IPS DF 6.9 (cell line): ENCODE results near the gene GAS7.

ENCODE experiments used
- DNase-seq: peaks from one replicate; pipeline ENCODE4 v3.0.0-alpha.2; 2013; ENCODE audit warnings: low read depth, low spot score
- H3K27ac ChIP-seq: one replicate; pipeline ENCODE4 v1.5.1; 2013; ENCODE audit warnings: low read length, control low read depth
- H3K27me3 ChIP-seq: 2 replicates; pipeline ENCODE4 v1.6.1; 2013; ENCODE audit warnings: mild to moderate bottlenecking, low read length; ENCODE audit not compliant: control insufficient read depth, insufficient read depth
- H3K36me3 ChIP-seq: 2 replicates; pipeline ENCODE4 v1.6.1; 2013; ENCODE audit warnings: low read length; ENCODE audit not compliant: control insufficient read depth, insufficient read depth
- H3K4me1 ChIP-seq: 2 replicates; pipeline ENCODE4 v1.6.1; 2013; ENCODE audit warnings: low read length; ENCODE audit not compliant: control insufficient read depth, insufficient read depth
- H3K4me3 ChIP-seq: 2 replicates; pipeline ENCODE4 v1.5.1; 2013; ENCODE audit warnings: mild to moderate bottlenecking, low read length
- H3K9me3 ChIP-seq: 2 replicates; pipeline ENCODE4 v1.6.1; 2013; ENCODE audit warnings: low read length, inconsistent platforms; ENCODE audit not compliant: control insufficient read depth, insufficient read depth
- WGBS: extraction: QIAGEN DNeasy Blood & Tissue Kit; methylation state at CpG from one replicate; pipeline ENCODE4 v1.1.7; 2013; ENCODE audit warnings: mixed read lengths, missing lambda C conversion rate; ENCODE audit not compliant: insufficient read length, insufficient coverage; 5-methylcytosine and 5-hydroxymethylcytosine counted together

Gene GAS7

DNA sequence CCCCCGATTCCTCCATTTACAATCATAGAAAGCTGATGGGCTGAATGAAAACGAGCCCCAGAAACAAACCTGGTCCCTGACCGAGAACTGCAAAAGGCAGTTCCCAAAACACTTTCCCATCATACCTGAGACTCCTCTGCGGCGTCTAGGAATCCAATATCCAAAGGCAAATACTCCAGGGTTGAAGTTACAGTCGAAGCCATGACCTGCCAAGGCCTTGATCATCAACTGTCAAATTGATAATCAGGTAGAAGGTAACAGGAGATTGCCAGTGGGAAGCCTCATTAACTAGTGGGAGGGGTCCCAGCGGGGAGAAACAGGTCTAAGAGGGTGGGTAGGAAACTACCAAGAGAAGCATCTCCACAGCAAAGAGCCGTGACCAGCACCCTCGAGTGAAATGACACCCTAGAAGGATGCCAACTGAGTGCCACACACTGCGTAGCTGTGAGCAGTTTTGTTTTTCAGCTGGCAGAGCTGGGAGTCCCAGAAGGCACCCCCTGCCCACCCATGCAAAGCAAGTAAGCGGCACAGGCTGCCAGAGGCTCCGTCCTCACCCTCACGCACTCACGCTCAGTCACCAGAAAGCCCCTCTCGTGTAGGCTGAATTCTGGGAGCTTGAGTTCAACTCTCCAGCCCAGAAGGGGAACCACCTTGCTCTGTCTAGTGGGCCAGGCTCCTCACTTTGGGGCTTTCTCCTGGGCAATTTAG, 146.1 kb downstream of the GAS7 start:
- DNase-seq: no peak
- Histone ChIP-seq H3K36me3 (no peaks in the 10 kb centered on the region), H3K4me3 (no peak overlapping the region), H3K4me1 (no peaks in the 10 kb centered on the region), H3K9me3 (no peaks in the 10 kb centered on the region), H3K27ac (no peak overlapping the region), H3K27me3 (no peaks in the 10 kb centered on the region)
- WGBS: no CpG with 5 or more reads among the region's 15 CpGs

- no peak overlapping the region for H3K27ac ChIP-seq
- no peaks in the 10 kb centered on the region for H3K27me3 ChIP-seq
- H3K4me3 ChIP-seq: no peak overlapping the region
- no peaks in the 10 kb centered on the region for H3K9me3 ChIP-seq
- no peaks in the 10 kb centered on the region for H3K36me3 ChIP-seq
- no peaks in the 10 kb centered on the region for H3K4me1 ChIP-seq
- no peak for DNase-seq
- no CpG with 5 or more reads among the region's 8 CpGs for WGBS
These were observed 147.3 kb downstream of the GAS7 start for GRCh38 chr17:10051112-10051511.

DNA sequence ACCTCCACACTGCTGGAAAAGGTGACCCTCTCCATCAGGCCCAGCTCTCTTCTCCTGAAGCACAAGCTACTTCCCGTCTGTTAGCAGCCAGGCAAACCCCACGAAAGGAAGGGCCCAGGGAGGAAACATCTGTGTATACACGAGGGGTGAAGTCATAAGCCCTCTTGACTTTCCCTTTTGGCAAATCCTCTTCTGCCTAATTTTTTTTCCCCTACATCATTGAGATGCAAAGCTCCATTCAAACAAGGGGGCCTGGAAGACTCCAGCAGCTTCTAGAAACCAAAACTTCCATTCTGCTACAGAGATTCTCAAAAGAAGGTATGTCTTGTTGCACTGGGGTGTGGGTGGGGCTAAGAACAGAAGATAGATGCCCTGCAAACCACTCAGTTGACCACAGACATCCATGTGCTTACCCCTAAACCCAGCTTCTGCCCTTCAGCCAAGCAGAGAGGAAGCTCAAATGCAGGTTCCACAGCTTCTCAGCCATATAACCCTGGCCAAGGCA, 147.8 kb downstream of the GAS7 start:
- Histone ChIP-seq H3K36me3 (no peaks in the 10 kb centered on the region), H3K4me1 (no peaks in the 10 kb centered on the region), H3K4me3 (no peak overlapping the region), H3K27me3 (no peaks in the 10 kb centered on the region), H3K27ac (no peak overlapping the region), H3K9me3 (no peaks in the 10 kb centered on the region)
- no CpG with 5 or more reads among the region's 3 CpGs for WGBS
- DNase-seq: no peak

- WGBS: no CpG with 5 or more reads among the region's 7 CpGs
- no peaks in the 10 kb centered on the region for H3K4me1 ChIP-seq
- H3K27me3 ChIP-seq: no peaks in the 10 kb centered on the region
- no peak overlapping the region for H3K27ac ChIP-seq
- no peak for DNase-seq
- no peaks in the 10 kb centered on the region for H3K9me3 ChIP-seq
- no peaks in the 10 kb centered on the region for H3K36me3 ChIP-seq
- no peak overlapping the region for H3K4me3 ChIP-seq
These were observed 149.6 kb downstream of the GAS7 start for GRCh38 chr17:10048629-10049350.

DNA sequence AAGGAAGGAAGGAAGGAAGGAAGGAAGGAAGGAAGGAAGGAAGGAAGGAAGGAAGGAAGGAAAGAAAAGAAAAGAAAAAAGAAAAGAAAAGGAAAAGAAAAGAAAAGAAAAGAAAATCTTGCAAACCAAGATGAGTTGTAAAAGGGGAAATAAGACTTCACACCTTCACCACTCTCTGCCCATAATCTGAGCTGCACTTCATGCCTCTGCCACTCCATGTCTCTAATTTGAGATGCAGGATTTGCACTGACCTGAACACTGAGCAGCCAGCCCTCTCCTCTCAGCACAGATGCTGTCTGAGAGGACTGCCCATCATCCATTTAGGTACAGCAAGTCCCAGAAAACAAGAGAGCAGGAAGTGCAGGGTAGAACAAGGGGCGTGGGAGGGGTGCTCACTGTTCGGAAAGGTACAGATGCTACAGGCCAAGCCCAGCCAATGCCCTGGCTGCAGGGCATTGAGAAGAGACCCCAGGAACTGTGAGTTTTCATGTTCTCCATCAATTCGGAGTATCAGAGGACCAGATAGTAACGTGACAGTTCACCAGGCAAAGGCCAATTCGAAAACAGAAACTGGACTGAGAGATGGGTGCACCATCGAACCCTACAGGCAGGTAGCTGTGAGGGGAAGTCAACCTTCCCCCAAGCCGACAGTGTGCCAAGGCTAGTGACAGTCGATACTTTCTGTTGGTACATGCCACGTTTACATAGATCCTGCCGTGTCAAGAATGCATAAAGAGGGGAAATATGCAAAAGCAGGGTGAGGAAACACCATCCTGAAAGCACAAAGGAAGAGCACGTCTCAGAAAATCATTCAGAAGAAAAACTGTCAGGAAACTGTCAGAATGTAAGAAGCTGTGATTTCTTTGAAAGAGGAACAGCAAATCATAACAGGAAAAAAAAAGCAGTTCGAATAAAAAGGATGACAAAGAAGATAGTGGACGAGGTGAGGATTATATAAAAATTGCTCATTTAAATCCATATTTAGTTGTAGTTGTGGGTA, 151.3 kb downstream of the GAS7 start:
- Histone ChIP-seq H3K27ac (no peak overlapping the region), H3K9me3 (no peaks in the 10 kb centered on the region), H3K4me1 (no peaks in the 10 kb centered on the region), H3K36me3 (no peaks in the 10 kb centered on the region), H3K4me3 (no peak overlapping the region), H3K27me3 (no peaks in the 10 kb centered on the region)
- 100% methylated on average over 2 of the region's 13 CpGs for WGBS
- DNase-seq: no peak

DNA sequence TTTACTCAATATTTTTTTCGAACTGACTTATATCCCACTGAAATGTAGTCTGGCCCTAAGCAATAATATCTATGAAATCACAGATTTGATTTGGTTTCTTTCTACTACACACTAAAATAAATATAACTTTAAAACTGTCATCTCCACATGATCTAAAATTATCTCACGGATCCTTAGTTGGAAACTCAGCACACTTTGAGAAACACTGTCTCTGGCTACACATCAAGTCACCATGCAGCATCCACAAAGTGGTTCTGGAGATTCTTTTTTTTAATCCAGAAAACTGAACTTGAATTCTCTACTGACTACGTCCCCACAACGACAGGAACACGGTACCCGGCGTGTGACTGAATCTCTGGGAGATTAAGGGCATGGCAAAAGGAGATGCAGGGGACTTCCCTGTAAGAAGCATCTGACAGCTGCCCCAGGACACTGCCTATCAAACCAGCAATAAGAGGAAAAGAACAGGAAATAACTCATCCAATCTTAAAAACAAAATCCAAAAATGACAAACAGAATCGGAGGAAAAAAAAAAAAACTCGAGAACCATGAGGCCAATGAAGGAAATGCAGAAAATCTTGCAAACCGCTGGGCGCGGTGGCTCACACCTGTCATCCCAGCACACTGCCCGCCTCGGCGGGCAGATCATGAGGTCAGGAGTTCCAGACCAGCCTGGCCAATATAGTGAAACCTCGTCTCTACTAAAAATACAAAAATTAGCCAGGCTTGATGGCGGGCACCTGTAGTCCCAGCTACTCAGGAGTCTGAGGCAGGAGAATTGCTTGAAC, 152.3 kb downstream of the GAS7 start:
- no CpG with 5 or more reads among the region's 17 CpGs for WGBS

DNA sequence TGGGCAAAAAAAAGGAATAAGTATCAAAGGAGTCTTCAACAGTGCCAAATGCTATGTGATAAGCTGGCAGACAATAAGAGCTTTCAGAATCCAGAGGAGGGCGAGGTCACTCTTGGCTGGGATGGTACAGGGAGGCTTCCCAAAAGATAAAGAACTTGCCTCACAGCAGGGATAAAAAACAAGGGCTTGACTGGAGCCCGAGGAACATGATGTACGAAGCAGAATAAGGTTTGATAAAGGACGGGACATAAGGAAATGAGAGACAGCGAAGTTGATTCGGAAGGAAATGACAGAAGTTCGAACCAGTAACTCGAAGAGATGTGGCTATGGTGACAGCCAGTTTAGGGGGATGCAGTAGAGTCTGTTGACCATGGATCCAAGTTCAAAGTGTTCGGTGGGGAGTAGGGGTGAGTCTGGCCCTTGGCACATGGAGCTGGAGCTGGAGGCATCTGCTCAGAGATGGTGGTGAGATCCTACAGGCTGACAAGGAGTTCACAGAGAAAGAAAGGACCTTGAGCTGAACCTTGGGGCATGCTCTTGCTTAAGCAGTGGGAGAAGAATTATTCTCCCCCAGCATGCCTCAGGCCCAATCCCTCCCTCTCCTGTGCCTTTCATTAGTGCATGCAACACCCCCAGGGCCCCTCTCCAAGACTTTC, 155.7 kb downstream of the GAS7 start:
- Histone ChIP-seq H3K4me1 (no peaks in the 10 kb centered on the region), H3K36me3 (no peaks in the 10 kb centered on the region), H3K27me3 (no peaks in the 10 kb centered on the region), H3K9me3 (no peaks in the 10 kb centered on the region), H3K27ac (no peak overlapping the region), H3K4me3 (no peak overlapping the region)
- WGBS: no CpG with 5 or more reads among the region's 9 CpGs
- DNase-seq: no peak

More for the DNA sequence above, 152.3 kb downstream of the GAS7 start:
- no peaks in the 10 kb centered on the region for H3K36me3 ChIP-seq
- no peaks in the 10 kb centered on the region for H3K9me3 ChIP-seq
- H3K4me3 ChIP-seq: no peak overlapping the region
- no peak overlapping the region for H3K27ac ChIP-seq
- no peak for DNase-seq
- no peaks in the 10 kb centered on the region for H3K27me3 ChIP-seq
- no peaks in the 10 kb centered on the region for H3K4me1 ChIP-seq

- Histone ChIP-seq H3K36me3 (no peaks in the 10 kb centered on the region), H3K9me3 (no peaks in the 10 kb centered on the region), H3K27ac (no peak overlapping the region), H3K27me3 (no peaks in the 10 kb centered on the region), H3K4me1 (no peaks in the 10 kb centered on the region), H3K4me3 (no peak overlapping the region)
- no peak for DNase-seq
- WGBS: no CpG with 5 or more reads among the region's 17 CpGs
These were observed 156.4 kb downstream of the GAS7 start for GRCh38 chr17:10041916-10042588.

GRCh38 chr17:10041287-10041612, 157.2 kb downstream of the GAS7 start:
- no CpG with 5 or more reads among the region's 4 CpGs for WGBS
- no peak for DNase-seq
- Histone ChIP-seq H3K36me3 (no peaks in the 10 kb centered on the region), H3K4me1 (no peaks in the 10 kb centered on the region), H3K4me3 (no peak overlapping the region), H3K27me3 (no peaks in the 10 kb centered on the region), H3K27ac (no peak overlapping the region), H3K9me3 (no peaks in the 10 kb centered on the region)
